Measurements from ENCODE around the gene HLA-B. TPM values are rescaled to one million over a fixed set of nuclear protein-coding genes. Genes with fewer than 3 reads are reported as not detected.

Gene HLA-B
- total RNA-seq, 4 donors from 2014 or later, result 995 to 1,612 (median 1,279) TPM

DNA sequence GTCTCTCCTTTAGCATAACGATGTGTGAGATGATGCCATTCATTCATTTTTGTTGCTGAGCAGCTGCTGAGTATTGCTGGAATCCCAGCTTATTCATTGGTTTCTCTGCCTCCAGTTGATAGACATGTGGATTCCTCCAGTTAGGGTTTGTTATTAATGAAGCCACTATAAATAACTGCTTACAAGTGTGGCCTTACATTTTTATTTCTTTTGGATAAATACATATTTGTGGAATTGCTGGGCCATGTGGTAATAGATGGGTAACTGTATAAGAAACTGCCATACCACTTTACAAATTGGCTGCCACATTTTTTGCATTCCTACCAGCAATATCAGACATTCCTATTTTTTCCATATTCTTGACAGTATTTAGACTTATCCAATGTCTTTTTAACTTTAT lies 2.6 kb upstream of the HLA-B start:
- TF ChIP-seq EP300 (IDR thresholded peaks at IDR 0.05), result no peak
- TF ChIP-seq, protein P1, sequence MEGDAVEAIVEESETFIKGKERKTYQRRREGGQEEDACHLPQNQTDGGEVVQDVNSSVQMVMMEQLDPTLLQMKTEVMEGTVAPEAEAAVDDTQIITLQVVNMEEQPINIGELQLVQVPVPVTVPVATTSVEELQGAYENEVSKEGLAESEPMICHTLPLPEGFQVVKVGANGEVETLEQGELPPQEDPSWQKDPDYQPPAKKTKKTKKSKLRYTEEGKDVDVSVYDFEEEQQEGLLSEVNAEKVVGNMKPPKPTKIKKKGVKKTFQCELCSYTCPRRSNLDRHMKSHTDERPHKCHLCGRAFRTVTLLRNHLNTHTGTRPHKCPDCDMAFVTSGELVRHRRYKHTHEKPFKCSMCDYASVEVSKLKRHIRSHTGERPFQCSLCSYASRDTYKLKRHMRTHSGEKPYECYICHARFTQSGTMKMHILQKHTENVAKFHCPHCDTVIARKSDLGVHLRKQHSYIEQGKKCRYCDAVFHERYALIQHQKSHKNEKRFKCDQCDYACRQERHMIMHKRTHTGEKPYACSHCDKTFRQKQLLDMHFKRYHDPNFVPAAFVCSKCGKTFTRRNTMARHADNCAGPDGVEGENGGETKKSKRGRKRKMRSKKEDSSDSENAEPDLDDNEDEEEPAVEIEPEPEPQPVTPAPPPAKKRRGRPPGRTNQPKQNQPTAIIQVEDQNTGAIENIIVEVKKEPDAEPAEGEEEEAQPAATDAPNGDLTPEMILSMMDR (IDR thresholded peaks at IDR 0.05), result no peak
- no peak for TF ChIP-seq POLR2A (IDR thresholded peaks at IDR 0.05)
- no peak for TF ChIP-seq POLR2AphosphoS5 (IDR thresholded peaks at IDR 0.05)
- Histone ChIP-seq H3K27ac (no peak overlapping the region), H3K9me3 (no peaks in the 10 kb centered on the region), H3K4me3 (no peak overlapping the region), H3K27me3 (peaks cover 9% of the 10 kb centered on the region), H3K4me1 (peaks cover 12% of the 10 kb centered on the region), H3K36me3 (peaks cover 6% of the 10 kb centered on the region)
- 89% methylated on average over 1 of the region's 1 CpG for WGBS
- no peak for DNase-seq (ENCODE audit: low spot score in 2 of 2)

DNA sequence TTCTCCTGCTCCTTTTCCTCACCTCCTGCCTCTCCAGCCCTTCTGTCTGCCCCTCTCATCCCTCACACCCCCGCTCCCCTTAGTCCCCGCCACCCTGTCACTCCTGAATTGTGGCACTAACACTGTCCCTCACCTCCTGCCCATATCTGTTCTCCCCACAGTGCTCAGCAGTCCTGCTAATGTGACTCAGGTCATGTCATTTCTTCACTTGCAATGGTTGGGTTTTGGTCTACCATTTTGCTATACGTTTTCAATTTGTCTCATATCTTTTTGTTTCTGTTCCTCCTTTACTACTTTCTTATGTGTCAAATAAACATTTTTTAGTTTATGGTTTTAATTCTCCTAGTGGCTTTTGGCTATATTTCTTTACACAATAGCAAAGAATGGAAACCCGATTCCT lies 1.3 kb upstream of the HLA-B start:
- Histone ChIP-seq H3K27ac (no peak overlapping the region), H3K9me3 (no peaks in the 10 kb centered on the region), H3K4me3 (no peak overlapping the region), H3K4me1 (peaks cover 15% of the 10 kb centered on the region), H3K36me3 (peaks cover 8% of the 10 kb centered on the region), H3K27me3 (peaks cover 9% of the 10 kb centered on the region)
- 36% methylated on average over 4 of the region's 4 CpGs for WGBS
- no peak for TF ChIP-seq EP300 (IDR thresholded peaks at IDR 0.05)
- TF ChIP-seq POLR2AphosphoS5 (IDR thresholded peaks at IDR 0.05), result no peak
- TF ChIP-seq, protein P1 (IDR thresholded peaks at IDR 0.05), result no peak
- no peak for TF ChIP-seq POLR2A (IDR thresholded peaks at IDR 0.05)
- no peak for DNase-seq (ENCODE audit: low spot score in 2 of 2)

DNA sequence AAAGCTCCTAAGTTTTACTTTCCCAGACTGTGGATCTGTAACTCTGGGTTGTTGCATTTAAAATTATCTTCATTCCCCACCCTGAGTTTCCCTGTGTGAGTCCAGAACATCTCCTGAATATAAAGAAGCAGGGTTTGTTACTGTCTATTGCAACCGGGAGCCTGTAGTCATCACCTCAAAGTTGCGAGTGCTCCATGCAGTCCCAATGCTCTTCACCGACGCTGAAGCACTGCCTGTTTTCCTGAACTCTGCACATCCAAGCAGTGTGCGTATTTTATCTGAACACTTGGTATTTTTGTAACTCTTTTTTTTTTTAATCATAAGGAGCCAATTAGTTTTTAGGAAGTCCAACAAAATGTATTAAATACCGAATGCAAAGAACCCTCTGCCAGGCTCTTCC lies 907 bp upstream of the HLA-B start:
- TF ChIP-seq POLR2A (IDR thresholded peaks at IDR 0.05) (no peak), POLR2AphosphoS5 (IDR thresholded peaks at IDR 0.05) (no peak), EP300 (IDR thresholded peaks at IDR 0.05) (no peak)
- TF ChIP-seq, protein P1 (IDR thresholded peaks at IDR 0.05), result no peak
- H3K4me1 ChIP-seq, result peaks cover 15% of the 10 kb centered on the region
- no peak for DNase-seq (ENCODE audit: low spot score in 2 of 2)
- H3K27me3 ChIP-seq, result peaks cover 8% of the 10 kb centered on the region
- peaks cover 9% of the 10 kb centered on the region for H3K36me3 ChIP-seq
- H3K4me3 ChIP-seq, result no peak overlapping the region
- H3K27ac ChIP-seq, result no peak overlapping the region
- 20% methylated on average over 6 of the region's 6 CpGs for WGBS
- H3K9me3 ChIP-seq, result no peaks in the 10 kb centered on the region

DNA sequence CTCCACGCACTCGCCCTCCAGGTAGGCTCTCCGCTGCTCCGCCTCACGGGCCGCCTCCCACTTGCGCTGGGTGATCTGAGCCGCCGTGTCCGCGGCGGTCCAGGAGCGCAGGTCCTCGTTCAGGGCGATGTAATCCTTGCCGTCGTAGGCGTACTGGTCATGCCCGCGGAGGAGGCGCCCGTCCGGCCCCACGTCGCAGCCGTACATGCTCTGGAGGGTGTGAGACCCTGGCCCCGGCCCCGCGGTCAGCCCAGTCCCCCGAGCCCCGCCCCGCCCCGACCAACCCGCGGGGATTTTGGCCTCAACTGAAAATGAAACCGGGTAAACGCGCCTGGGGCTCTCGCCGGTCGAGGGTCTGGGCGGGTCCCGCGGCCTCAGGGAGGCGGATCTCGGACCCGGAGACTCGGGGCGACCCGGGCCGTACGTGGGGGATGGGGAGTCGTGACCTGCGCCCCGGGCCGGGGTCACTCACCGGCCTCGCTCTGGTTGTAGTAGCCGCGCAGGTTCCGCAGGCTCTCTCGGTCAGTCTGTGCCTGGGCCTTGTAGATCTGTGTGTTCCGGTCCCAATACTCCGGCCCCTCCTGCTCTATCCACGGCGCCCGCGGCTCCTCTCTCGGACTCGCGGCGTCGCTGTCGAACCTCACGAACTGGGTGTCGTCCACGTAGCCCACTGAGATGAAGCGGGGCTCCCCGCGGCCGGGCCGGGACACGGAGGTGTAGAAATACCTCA lies 598 bp downstream of the HLA-B start:
- Histone ChIP-seq H3K36me3 (peaks cover 9% of the 10 kb centered on the region), H3K4me3 (peak overlapping the region; percentile 68), H3K27me3 (no peaks in the 10 kb centered on the region), H3K4me1 (peaks cover 15% of the 10 kb centered on the region), H3K27ac (peak overlapping the region; percentile 82), H3K9me3 (no peaks in the 10 kb centered on the region)
- peak in 1 of 2 donors; percentile 74 for DNase-seq (ENCODE audit: low spot score in 2 of 2)
- 0% methylated on average over 1 of the region's 83 CpGs for WGBS
- TF ChIP-seq POLR2A (IDR thresholded peaks at IDR 0.05), result no peak
- no peak for TF ChIP-seq POLR2AphosphoS5 (IDR thresholded peaks at IDR 0.05)
- TF ChIP-seq, protein P1 (IDR thresholded peaks at IDR 0.05), result no peak
- no peak for TF ChIP-seq EP300 (IDR thresholded peaks at IDR 0.05)

DNA sequence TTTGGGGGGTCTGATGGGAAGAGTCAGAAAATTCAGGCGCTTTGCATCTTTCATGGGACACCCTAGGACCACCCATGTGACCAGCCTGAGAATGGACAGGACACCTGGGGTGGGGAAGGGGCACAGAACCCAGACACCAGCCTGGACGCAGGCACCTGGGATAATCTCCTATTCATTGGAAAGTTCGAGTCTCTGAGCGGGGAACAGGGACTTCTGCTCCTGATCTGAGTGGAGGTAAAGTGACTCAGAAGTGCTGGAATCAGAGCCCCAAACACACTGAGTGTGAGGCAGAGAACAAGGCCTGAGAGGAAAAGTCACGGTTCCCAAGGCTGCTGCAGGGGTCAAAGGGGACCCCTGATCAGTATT lies 1.4 kb downstream of the HLA-B start:
- 43% methylated on average over 5 of the region's 5 CpGs for WGBS
- peaks cover 15% of the 10 kb centered on the region for H3K4me1 ChIP-seq
- no peaks in the 10 kb centered on the region for H3K9me3 ChIP-seq
- peak overlapping the region; percentile 68 for H3K4me3 ChIP-seq
- no peaks in the 10 kb centered on the region for H3K27me3 ChIP-seq
- no peak for DNase-seq (ENCODE audit: low spot score in 2 of 2)
- TF ChIP-seq POLR2AphosphoS5 (IDR thresholded peaks at IDR 0.05) (no peak), EP300 (IDR thresholded peaks at IDR 0.05) (no peak), POLR2A (IDR thresholded peaks at IDR 0.05) (no peak)
- TF ChIP-seq, protein P1 (IDR thresholded peaks at IDR 0.05), result no peak
- no peak overlapping the region for H3K27ac ChIP-seq
- H3K36me3 ChIP-seq, result peaks cover 9% of the 10 kb centered on the region

All from suprapubic skin (tissue), 4 donors.